Skeletal muscle satellite cell (primary cell): Measurements from ENCODE around the gene NOS1AP.
"Not testable (repeated sequence)": the region's sequence is repeated elsewhere in the genome, so short reads cannot be mapped to it uniquely, and the experiment has no call there.

Source experiments
- H3K27me3 ChIP-seq: 2 replicates; pipeline ENCODE4 v1.7.0; 2013; ENCODE audit warnings: low read length; ENCODE audit not compliant: control insufficient read depth, insufficient read depth
- H3K36me3 ChIP-seq: 2 replicates; pipeline ENCODE4 v1.7.0; 2013; ENCODE audit warnings: mild to moderate bottlenecking, control low read depth, low read length; ENCODE audit not compliant: insufficient read depth
- H3K4me1 ChIP-seq: 2 replicates; pipeline ENCODE4 v1.7.0; 2013; ENCODE audit warnings: low read length; ENCODE audit not compliant: control insufficient read depth, insufficient read depth
- H3K4me2 ChIP-seq: 2 replicates; pipeline ENCODE4 v1.7.0; 2013; ENCODE audit warnings: mild to moderate bottlenecking, low read length
- H3K4me3 ChIP-seq: 2 replicates; pipeline ENCODE4 v1.7.0; 2013; ENCODE audit warnings: low read length
- H3K9ac ChIP-seq: 2 replicates; pipeline ENCODE4 v1.7.0; 2013; ENCODE audit warnings: mild to moderate bottlenecking, low read depth, low read length, moderate library complexity
- H3K9me3 ChIP-seq: replicated peaks from 2 replicates; pipeline ENCODE4 v1.7.0; 2013; ENCODE audit warnings: mild to moderate bottlenecking, control low read depth, low read length

The NOS1AP gene

DNA sequence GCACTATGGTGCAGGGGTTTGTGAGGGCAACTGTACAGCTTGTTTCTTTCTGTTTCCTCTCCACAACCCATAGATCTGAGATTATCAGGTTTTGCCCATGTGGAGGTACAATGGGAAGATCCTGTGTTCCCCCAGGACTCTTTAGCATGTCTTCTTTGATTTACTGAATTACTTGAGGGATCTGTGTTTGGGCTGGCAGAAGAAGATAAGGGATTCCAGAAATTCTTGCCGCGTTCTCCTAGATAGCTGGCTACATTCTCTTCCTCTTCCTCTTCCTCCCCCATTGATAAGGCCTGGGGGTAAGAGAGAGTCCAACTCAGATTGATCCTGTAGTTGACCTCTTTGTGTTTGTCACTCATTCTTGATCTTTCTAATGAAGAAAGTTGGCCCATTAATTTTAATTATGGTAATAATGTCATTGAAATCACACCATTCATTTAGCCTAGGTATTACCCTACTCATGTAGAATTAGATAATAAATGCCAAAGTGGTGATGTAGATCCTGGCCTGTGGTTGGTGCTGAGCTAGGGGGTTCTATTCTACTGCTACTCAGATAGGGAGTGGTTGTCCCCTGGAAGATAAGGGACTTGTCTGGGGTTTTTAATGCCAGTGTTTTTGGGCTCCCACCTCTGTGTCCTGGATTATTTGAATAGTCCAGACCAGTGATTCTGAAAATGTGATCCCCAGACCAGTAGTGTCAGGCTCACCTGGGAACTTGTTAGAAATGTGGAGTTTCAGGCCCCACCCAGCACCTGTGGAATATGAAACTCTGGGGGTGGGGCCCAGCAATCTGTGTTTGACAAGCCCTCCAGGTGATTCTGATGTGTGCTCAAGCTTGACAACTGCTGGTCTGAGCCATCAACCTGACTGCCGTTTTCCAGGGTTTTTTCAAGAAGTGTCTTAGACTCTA, 122.2 kb downstream of the NOS1AP start:
- Histone ChIP-seq H3K9me3 (no peaks in the 10 kb centered on the region), H3K4me3 (no peak overlapping the region), H3K4me1 (no peaks in the 10 kb centered on the region), H3K27me3 (peaks cover 4% of the 10 kb centered on the region), H3K9ac (no peak overlapping the region), H3K36me3 (no peaks in the 10 kb centered on the region), H3K4me2 (no peak overlapping the region)

DNA sequence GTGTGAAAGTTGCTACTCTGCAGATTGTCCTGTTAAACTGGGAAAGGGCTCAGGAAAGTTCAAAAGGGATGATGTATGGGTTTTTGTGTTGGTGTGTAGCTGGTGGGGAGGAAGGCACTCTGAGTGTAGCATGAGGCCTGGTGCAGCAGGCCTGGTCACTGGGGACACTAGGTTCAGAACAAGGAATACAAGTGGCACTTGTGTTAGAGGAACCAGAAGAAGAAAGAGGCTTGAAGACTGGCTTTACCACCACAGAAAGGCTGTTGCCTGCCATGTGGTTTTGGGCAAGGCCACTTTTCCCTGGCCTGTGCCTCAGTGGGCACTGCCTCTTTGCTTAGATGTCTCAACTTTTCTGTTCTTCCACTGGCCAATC, 122.8 kb downstream of the NOS1AP start:
- no peaks in the 10 kb centered on the region for H3K36me3 ChIP-seq
- no peak overlapping the region for H3K4me2 ChIP-seq
- no peak overlapping the region for H3K9ac ChIP-seq
- H3K4me3 ChIP-seq, result no peak overlapping the region
- H3K27me3 ChIP-seq, result peaks cover 4% of the 10 kb centered on the region
- no peaks in the 10 kb centered on the region for H3K9me3 ChIP-seq
- H3K4me1 ChIP-seq, result no peaks in the 10 kb centered on the region

DNA sequence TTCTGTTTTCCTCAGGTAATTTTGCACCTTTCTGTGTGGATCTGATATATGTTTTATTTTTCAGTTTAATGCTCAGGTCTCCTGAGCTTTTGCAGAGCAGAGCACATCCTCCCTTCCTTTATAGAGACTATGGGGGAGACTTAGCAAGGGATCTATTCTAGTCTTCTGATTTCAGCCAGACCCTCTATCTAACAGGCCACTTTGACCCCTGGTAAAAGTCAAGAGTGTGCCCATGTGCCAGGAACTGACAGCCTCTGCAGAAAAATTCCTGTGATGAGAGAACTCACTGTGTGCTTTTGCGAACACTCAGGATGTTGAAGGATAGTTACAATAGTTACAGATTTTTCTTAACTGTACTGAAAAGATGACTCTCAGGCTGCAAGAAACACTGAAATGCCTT, 123.3 kb downstream of the NOS1AP start:
- Histone ChIP-seq H3K4me1 (no peaks in the 10 kb centered on the region), H3K4me3 (no peak overlapping the region), H3K9me3 (no peaks in the 10 kb centered on the region), H3K9ac (no peak overlapping the region), H3K27me3 (peaks cover 4% of the 10 kb centered on the region), H3K4me2 (no peak overlapping the region), H3K36me3 (no peaks in the 10 kb centered on the region)

DNA sequence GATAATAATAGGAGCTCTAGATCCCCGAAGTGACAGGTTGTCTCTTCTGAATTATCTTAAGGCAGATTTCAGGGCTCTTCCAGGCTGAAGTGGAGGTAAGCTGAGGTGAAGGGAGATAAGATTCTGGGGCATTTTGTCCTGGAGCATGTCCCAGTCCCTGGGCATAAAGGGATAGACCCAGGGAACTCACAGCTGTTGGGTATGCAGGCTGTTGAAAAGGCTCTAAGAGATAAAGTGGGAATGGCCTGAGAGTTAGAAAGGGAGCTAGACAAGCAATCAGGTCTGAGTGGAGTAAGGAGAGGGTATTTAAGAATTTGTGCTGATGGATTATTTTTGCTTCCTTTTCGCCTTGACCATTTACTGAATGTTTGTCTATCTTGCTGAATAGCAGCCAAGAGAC, 123.7 kb downstream of the NOS1AP start:
- Histone ChIP-seq H3K36me3 (no peaks in the 10 kb centered on the region), H3K9ac (no peak overlapping the region), H3K4me1 (no peaks in the 10 kb centered on the region), H3K4me2 (no peak overlapping the region), H3K27me3 (peaks cover 4% of the 10 kb centered on the region), H3K4me3 (no peak overlapping the region), H3K9me3 (no peaks in the 10 kb centered on the region)

DNA sequence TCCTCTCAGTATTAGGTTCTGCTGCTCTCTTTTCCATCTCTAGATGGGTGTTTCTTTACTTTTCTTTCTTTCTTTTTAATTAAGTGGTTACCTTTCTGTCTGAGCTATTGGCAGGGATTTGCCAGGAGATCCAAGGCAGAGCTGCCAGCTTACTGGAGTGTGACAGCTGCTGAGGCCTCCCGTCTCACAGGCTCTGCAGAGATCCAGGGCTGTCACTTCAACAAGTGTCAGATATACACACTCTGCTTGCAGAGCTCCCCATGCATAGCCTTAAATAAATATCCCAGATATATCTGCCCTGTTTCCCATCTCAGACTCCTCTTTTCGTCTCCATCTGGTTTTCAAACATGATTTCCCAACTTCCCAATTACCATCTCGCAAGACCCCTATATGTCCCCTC, 124.3 kb downstream of the NOS1AP start:
- no peaks in the 10 kb centered on the region for H3K9me3 ChIP-seq
- H3K9ac ChIP-seq, result no peak overlapping the region
- no peaks in the 10 kb centered on the region for H3K4me1 ChIP-seq
- H3K36me3 ChIP-seq, result no peaks in the 10 kb centered on the region
- H3K4me3 ChIP-seq, result no peak overlapping the region
- H3K4me2 ChIP-seq, result no peak overlapping the region
- peaks cover 4% of the 10 kb centered on the region for H3K27me3 ChIP-seq

DNA sequence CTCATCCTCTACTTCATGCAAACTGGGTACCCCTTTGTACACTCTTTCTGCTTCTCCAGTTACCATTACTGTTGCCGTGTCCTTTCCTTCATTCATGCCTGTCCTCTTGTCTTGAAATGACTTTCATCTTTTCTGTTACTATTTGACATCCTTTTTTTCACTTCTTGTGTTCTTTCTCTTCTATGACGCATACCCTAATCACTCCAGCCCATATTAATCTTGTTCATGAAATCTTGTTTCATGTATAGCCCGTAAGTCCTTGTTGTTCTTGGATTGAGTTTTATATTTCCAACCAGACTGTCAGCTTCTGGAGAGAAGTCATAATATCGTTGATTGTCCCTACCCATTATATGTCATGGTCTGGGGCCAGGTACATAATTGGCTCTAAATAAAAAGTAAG, 126.1 kb downstream of the NOS1AP start:
- no peak overlapping the region for H3K9ac ChIP-seq
- H3K27me3 ChIP-seq, result peaks cover 12% of the 10 kb centered on the region
- no peaks in the 10 kb centered on the region for H3K36me3 ChIP-seq
- no peaks in the 10 kb centered on the region for H3K4me1 ChIP-seq
- H3K4me3 ChIP-seq, result no peak overlapping the region
- H3K9me3 ChIP-seq, result no peaks in the 10 kb centered on the region
- no peak overlapping the region for H3K4me2 ChIP-seq

DNA sequence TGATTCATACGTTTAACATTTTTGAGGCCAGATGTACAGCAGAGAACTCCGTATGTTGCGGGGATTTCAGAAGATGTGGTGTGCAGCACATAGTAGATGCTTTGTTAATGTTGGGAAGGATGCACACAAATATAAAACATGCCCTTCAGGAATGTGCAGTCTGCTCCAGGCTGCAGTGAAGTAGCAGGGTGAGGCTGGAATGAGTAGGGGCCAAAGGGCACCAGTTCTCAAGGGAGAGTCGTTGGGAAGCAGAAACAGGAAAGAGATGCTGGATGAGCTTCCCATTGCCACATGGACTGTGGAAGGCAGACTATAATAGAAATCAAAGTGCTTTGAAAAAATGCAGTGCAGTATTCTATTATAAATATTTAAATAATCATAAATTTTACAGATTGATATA, 126.9 kb downstream of the NOS1AP start:
- Histone ChIP-seq H3K4me1 (no peaks in the 10 kb centered on the region), H3K4me2 (no peak overlapping the region), H3K27me3 (peaks cover 14% of the 10 kb centered on the region), H3K4me3 (no peak overlapping the region), H3K9me3 (no peaks in the 10 kb centered on the region), H3K36me3 (no peaks in the 10 kb centered on the region), H3K9ac (no peak overlapping the region)

DNA sequence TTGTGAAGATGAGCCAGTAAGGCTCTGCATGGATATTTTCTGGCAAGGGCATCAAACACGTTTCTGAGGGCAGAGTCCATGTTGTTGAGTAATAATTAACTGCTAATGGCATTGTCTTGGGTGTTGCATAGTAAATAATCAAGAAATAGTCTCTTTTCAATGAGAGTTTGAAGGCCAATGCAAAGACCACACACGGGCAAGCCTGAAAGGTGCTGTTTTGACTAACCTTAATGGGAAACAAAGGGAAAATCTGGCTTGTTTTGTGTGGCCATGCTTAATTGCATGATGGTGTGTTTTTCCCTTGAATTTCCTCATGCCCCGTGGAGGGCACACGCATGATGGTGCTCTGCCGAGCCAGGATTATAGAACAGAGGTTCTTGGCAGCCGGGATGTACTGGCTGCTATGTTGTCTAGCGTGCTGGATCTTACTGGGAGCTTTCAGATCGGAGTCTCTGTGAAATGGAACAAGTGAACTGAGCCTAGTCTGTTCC, 127.6 kb downstream of the NOS1AP start:
- Histone ChIP-seq H3K9ac (no peak overlapping the region), H3K4me1 (no peaks in the 10 kb centered on the region), H3K36me3 (no peaks in the 10 kb centered on the region), H3K9me3 (no peaks in the 10 kb centered on the region), H3K4me3 (no peak overlapping the region), H3K4me2 (no peak overlapping the region), H3K27me3 (peaks cover 14% of the 10 kb centered on the region)

DNA sequence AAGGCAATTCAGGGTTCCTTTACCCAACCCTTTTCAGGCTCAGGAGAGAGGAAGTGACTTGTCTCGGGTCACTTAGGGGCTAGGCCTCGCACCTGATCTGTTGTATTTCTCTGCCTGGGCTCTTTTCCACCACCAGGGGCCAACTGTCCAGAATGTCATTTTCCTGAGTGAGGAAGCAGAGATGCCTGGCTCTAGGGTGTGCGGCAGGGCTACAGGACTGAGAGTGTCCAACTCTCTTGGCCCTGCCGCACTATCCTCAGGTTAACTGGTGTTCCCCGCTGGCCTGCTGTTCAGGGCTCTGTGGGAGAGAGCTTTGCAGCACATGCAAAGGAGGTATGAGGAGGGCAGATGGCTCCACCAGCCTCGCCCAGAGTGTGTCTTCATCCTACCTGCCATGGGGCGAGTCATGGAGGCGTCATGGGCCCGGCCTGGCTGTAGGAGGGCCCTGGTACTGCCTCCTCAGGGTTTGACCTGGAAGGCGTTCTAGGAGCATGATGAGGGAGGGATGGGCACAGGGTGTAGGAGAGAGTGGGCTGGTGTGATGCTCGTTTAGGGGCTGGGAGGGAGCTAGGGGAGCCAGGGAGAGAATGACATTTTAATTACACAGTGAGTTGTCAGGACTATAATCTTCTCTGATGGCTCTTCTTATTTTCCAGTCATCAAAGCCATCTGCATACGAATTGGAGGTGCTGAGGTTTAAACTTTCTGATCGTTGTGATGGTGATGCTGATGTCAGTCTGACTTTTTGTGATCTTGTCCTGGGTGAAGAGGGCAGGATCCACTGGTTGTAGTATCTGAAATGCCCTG, 128.3 kb downstream of the NOS1AP start:
- peaks cover 14% of the 10 kb centered on the region for H3K27me3 ChIP-seq
- no peaks in the 10 kb centered on the region for H3K9me3 ChIP-seq
- no peaks in the 10 kb centered on the region for H3K36me3 ChIP-seq
- H3K9ac ChIP-seq, result no peak overlapping the region
- no peak overlapping the region for H3K4me2 ChIP-seq
- no peaks in the 10 kb centered on the region for H3K4me1 ChIP-seq
- H3K4me3 ChIP-seq, result no peak overlapping the region

DNA sequence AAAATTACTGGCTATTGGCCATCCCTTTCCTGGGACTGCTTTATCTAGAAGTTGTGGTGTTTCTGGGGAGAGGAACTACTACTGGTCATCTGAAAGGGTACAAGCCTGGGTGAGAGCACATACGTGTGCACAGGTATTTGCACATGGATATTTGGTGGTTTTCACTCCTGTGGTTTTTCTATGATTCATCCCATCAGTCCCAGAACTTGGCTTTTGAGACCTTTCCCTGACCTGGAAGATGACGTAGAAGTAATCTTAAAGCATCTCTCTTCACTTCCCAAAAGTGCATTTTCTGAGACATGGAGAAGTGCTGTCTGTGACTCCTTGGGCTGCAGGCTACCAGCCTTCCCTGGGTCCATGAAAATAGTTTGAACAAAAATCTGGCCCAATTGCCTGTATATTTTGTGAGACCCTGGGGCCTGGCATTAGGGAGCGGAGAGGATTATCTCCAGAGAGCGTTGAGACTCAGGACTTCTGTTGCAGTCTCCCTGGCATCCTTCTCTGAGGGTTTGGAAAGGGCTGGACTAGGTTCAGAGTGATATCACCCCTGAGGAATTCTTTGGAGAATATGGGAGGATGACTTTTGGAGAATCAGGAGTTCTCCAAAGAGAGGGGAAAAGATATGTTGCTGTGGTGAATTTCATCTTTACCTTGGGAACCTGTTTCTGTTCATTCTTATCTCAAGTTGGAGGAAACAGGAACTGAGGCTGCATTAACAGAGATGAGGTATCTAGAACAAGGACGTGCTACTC, 130.8 kb downstream of the NOS1AP start:
- Histone ChIP-seq H3K36me3 (no peaks in the 10 kb centered on the region), H3K4me1 (no peaks in the 10 kb centered on the region)

DNA sequence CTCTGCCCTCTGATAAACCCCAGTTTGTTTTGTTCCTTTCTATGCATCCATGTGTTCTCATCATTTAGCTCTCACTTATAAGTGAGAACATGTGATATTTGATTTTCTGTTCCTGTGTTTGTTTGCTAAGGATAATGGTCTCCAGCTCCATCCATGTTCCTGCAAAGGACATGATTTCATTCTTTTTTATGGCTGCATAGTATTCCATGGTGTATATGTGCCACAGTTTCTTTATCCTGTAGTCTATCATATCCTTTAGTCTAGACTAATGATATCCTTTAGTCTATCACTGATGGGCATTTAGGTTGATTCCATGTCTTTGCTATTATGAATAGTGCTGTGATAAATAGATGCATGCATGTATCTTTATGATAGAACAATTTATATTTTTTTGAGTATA, 131.6 kb downstream of the NOS1AP start:
- not testable (repeated sequence) for H3K4me3 ChIP-seq

More for the DNA sequence above, 130.8 kb downstream of the NOS1AP start:
- no peak overlapping the region for H3K4me3 ChIP-seq
- H3K9ac ChIP-seq, result no peak overlapping the region
- H3K4me2 ChIP-seq, result no peak overlapping the region
- H3K27me3 ChIP-seq, result peaks cover 32% of the 10 kb centered on the region
- no peaks in the 10 kb centered on the region for H3K9me3 ChIP-seq

More for the DNA sequence above, 131.6 kb downstream of the NOS1AP start:
- H3K36me3 ChIP-seq, H3K4me1 ChIP-seq, H3K9ac ChIP-seq, H3K9me3 ChIP-seq, H3K4me2 ChIP-seq: not testable (repeated sequence)
- H3K27me3 ChIP-seq, result peaks cover 40% of the 10 kb centered on the region
